A549 (cell line): ENCODE measurements around the gene ARHGEF38. TPM values are rescaled to one million over a fixed set of nuclear protein-coding genes. Genes with fewer than 3 reads are reported as not detected.

ENCODE experiments used
- ATAC-seq, 2 experiments: fragments of 200-7000 bp in 1 of 2; fragments of >200 bp in 1 of 2; cut with Nextera tagmentation in 1 of 2; cut with Tn5 transposase in 1 of 2; 3 replicates each; pipeline versions ENCODE4 v1.8.0 to v1.9.1; 2018 to 2020; ENCODE audit warnings: mild to moderate bottlenecking in 1 of 2, moderate library complexity in 1 of 2
- CTCF ChIA-PET: fragments of 300-600 bp; sonication (Branson Sonifier 250); formaldehyde crosslinking; extraction: SDS; loops from one replicate; lab custom pipeline; 2021; ENCODE audit warnings: antibody characterized with exemption, inconsistent platforms; lab: Yijun Ruan, JAX
- POLR2A ChIA-PET: fragments of 350-600 bp; formaldehyde crosslinking; extraction: SDS; loops from one replicate; lab custom pipeline; 2021; ENCODE audit warnings: antibody characterized with exemption, inconsistent platforms; lab: Yijun Ruan, JAX
- DNase-seq, 2 experiments: peaks; one replicate each; pipeline versions ENCODE4 v3.0.0 to v3.0.0-alpha.2; 2011 to 2016; ENCODE audit warnings: low read depth in 1 of 2, low spot score in 1 of 2
- FAIRE-seq: peaks from 2 replicates; lab custom pipeline; 2011; peaks lifted over from hg19 to GRCh38; lab: Jason Lieb, UNC
- H3K27ac ChIP-seq, 2 experiments: fragments of >200 bp; sonication (Bioruptor Twin); formaldehyde crosslinking; 3 replicates each; pipeline ENCODE4 v1.5.1; 2016 to 2017
- H3K4me1 ChIP-seq: fragments of >200 bp; sonication (Bioruptor Twin); formaldehyde crosslinking; 3 replicates; pipeline ENCODE4 v1.6.1; 2016
- H3K4me2 ChIP-seq: fragments of >200 bp; sonication (Bioruptor Twin); formaldehyde crosslinking; 3 replicates; pipeline ENCODE4 v1.6.1; 2016
- H3K4me3 ChIP-seq: fragments of >200 bp; sonication (Bioruptor Twin); formaldehyde crosslinking; 3 replicates; pipeline ENCODE4 v1.5.1; 2016
- H3K9me3 ChIP-seq: fragments of >200 bp; sonication (Bioruptor Twin); formaldehyde crosslinking; 3 replicates; pipeline ENCODE4 v1.6.1; 2016
- ATOH8 ChIP-seq: fragments of 250-450 bp; sonication (Bioruptor Pico); IDR thresholded peaks from 2 replicates; pipeline ENCODE4 v1.5.0; 2020; ENCODE audit warnings: low read depth, mild to moderate bottlenecking, moderate library complexity
- BCL3 ChIP-seq: fragments of >200 bp; sonication (Bioruptor Twin); formaldehyde crosslinking; IDR thresholded peaks from 3 replicates; pipeline ENCODE4 v1.6.1; 2016
- BHLHE40 ChIP-seq: IDR thresholded peaks from 2 replicates; pipeline ENCODE4 v1.6.1; 2012; ENCODE audit warnings: low read depth, low read length, inconsistent platforms
- CEBPB ChIP-seq, 2 experiments: fragments of >200 bp in 1 of 2; sonication (Bioruptor Twin) in 1 of 2; formaldehyde crosslinking in 1 of 2; IDR thresholded peaks; 2 replicates each; pipeline ENCODE4 v1.6.1; 2012 to 2016
- CHD2 ChIP-seq: fragments of 150-350 bp; IDR thresholded peaks from 2 replicates; pipeline ENCODE4 v1.6.1; 2014; ENCODE audit warnings: low read length; ENCODE audit not compliant: partially characterized antibody
- CHD4 ChIP-seq: fragments of 200-600 bp; sonication (generic); IDR thresholded peaks from 2 replicates; pipeline ENCODE4 v1.6.1; 2016; ENCODE audit warnings: antibody characterized with exemption, mild to moderate bottlenecking, borderline replicate concordance
- E2F6 ChIP-seq: IDR thresholded peaks from 2 replicates; pipeline ENCODE4 v1.6.1; 2012; ENCODE audit warnings: low read depth, borderline replicate concordance
- ELK1 ChIP-seq: fragments of 150-350 bp; IDR thresholded peaks from 2 replicates; pipeline ENCODE4 v1.6.1; 2014; ENCODE audit warnings: low read depth, mild to moderate bottlenecking, low read length
- FOSB ChIP-seq: fragments of 250-450 bp; sonication (Bioruptor Pico); IDR thresholded peaks from 2 replicates; pipeline ENCODE4 v1.5.0; 2020; ENCODE audit warnings: mild to moderate bottlenecking, moderate library complexity
- HEYL ChIP-seq: fragments of 250-450 bp; sonication (Bioruptor Pico); IDR thresholded peaks from 2 replicates; pipeline ENCODE4 v1.8.0; 2021; ENCODE audit warnings: mild to moderate bottlenecking, moderate library complexity
- HOXB5 ChIP-seq: fragments of 250-450 bp; sonication (Bioruptor Pico); IDR thresholded peaks from 2 replicates; pipeline ENCODE4 v1.5.0; 2020; ENCODE audit warnings: mild to moderate bottlenecking, moderate library complexity
- JUNB ChIP-seq: fragments of >200 bp; sonication (Bioruptor Twin); formaldehyde crosslinking; IDR thresholded peaks from 2 replicates; pipeline ENCODE4 v1.6.1; 2016
- KDM5A ChIP-seq: fragments of 200-600 bp; sonication (generic); IDR thresholded peaks from 2 replicates; pipeline ENCODE4 v1.6.1; 2016; ENCODE audit warnings: antibody characterized with exemption, mild to moderate bottlenecking
- MAFK ChIP-seq: fragments of 450-650 bp; IDR thresholded peaks from 2 replicates; pipeline ENCODE4 v1.6.1; 2014; ENCODE audit not compliant: partially characterized antibody
- NFE2L2 ChIP-seq: fragments of 150-350 bp; conservative IDR thresholded peaks from 2 replicates; pipeline ENCODE4 v1.6.1; 2014; ENCODE audit warnings: low read length
- NPAS2 ChIP-seq: fragments of 250-450 bp; sonication (Bioruptor Pico); IDR thresholded peaks from 2 replicates; pipeline ENCODE4 v1.8.0; 2022; ENCODE audit warnings: mild to moderate bottlenecking, moderate library complexity, borderline replicate concordance
- NR3C1 ChIP-seq: fragments of >200 bp; sonication (Bioruptor Twin); formaldehyde crosslinking; IDR thresholded peaks from 3 replicates; pipeline ENCODE4 v1.6.1; 2017
- PHF8 ChIP-seq: fragments of 200-600 bp; sonication (generic); IDR thresholded peaks from 2 replicates; pipeline ENCODE4 v1.6.1; 2016; ENCODE audit warnings: low read depth, mild to moderate bottlenecking, antibody characterized with exemption, moderate library complexity, borderline replicate concordance
- RAD21 ChIP-seq, 2 experiments: fragments of >200 bp in 1 of 2; sonication (Bioruptor Twin) in 1 of 2; formaldehyde crosslinking in 1 of 2; IDR thresholded peaks in 1 of 2; conservative IDR thresholded peaks in 1 of 2; 2 replicates in 1 of 2; 3 replicates in 1 of 2; pipeline ENCODE4 v1.6.1; 2012 to 2018; ENCODE audit warnings: inconsistent platforms in 1 of 2
- REST ChIP-seq: fragments of 200-600 bp; sonication (generic); IDR thresholded peaks from 2 replicates; pipeline ENCODE4 v1.6.1; 2016; ENCODE audit warnings: antibody characterized with exemption, mild to moderate bottlenecking, moderate library complexity
- SMC3 ChIP-seq: fragments of >200 bp; sonication (Bioruptor Twin); formaldehyde crosslinking; IDR thresholded peaks from 3 replicates; pipeline ENCODE4 v1.6.1; 2018; ENCODE audit warnings: inconsistent platforms
- TFCP2L1 ChIP-seq: fragments of 250-450 bp; sonication (Bioruptor Pico); IDR thresholded peaks from 2 replicates; pipeline ENCODE4 v1.5.0; 2021; ENCODE audit warnings: mild to moderate bottlenecking
- ZC3H11A ChIP-seq: fragments of 450-650 bp; IDR thresholded peaks from 2 replicates; pipeline ENCODE4 v1.6.1; 2014; ENCODE audit warnings: antibody characterized with exemption, mild to moderate bottlenecking
- ZNF302 ChIP-seq: fragments of 250-450 bp; sonication (Bioruptor Pico); IDR thresholded peaks from 2 replicates; pipeline ENCODE4 v1.9.0; 2021; ENCODE audit warnings: inconsistent platforms, mild to moderate bottlenecking, moderate library complexity
- WGBS: methylation state at CpG from one replicate; pipeline ENCODE4 v1.1.6; 2017; ENCODE audit errors: missing lambda C conversion rate; 5-methylcytosine and 5-hydroxymethylcytosine counted together
- polyA plus RNA-seq, 4 experiments: library from polyadenylated mRNA; depleted of rRNA in 3 of 4; stranded (reverse); fragments of >200 nt; fragmentation: RNase III in 1 of 4; extraction: RNeasy Plus Mini Kit Qiagen cat#74134 plus additional on column Dnase treatment in 1 of 4; gene quantifications; 2 replicates in 3 of 4; 3 replicates in 1 of 4; pipeline ENCODE4 v1.2.3, GENCODE V29; 2011 to 2017

Gene ARHGEF38
- polyA plus RNA-seq, 2 of the 4 experiments (the other 2 are of a cell fraction) = 0.05 TPM; not detected in 1

GRCh38 chr4:105587841-105588240, 35.4 kb downstream of the ARHGEF38 start (continued):
- TF ChIP-seq ELK1 = no peak
- TF ChIP-seq HEYL (CRISPR knock-in tag) = no peak
- no peak for TF ChIP-seq NR3C1
- no peak for TF ChIP-seq KDM5A
- TF ChIP-seq REST = no peak
- TF ChIP-seq NFE2L2 = no peak
- TF ChIP-seq BCL3 = no peak

GRCh38 chr4:105588252-105588651, 35.8 kb downstream of the ARHGEF38 start:
- WGBS = 85% methylated on average over 3 of the region's 3 CpGs
- ChIA-PET POLR2A (no interaction called here), CTCF (no interaction called here)
- Histone ChIP-seq H3K9me3 (no peaks in the 10 kb centered on the region), H3K4me3 (no peak overlapping the region), H3K27ac (no peak overlapping the region; a peak in 1 of 6 replicates), H3K4me1 (peaks cover 21% of the 10 kb centered on the region), H3K4me2 (no peak overlapping the region)
- DNase-seq (no peak), FAIRE-seq (no peak), ATAC-seq (no peak)
- TF ChIP-seq CHD2 (no peak), ZNF302 (CRISPR knock-in tag) (no peak), SMC3 (no peak), NPAS2 (no peak), BHLHE40 (no peak), CEBPB (IDR thresholded peaks at IDR 0.05) (no peak), TFCP2L1 (CRISPR knock-in tag) (no peak), MAFK (no peak), KDM5A (no peak), FOSB (CRISPR knock-in tag) (no peak), RAD21 (conservative IDR thresholded peaks at IDR 0.05 in 1 of 2, IDR thresholded peaks at IDR 0.05 in 1 of 2) (no peak), ATOH8 (CRISPR knock-in tag) (no peak), PHF8 (no peak), E2F6 (no peak), JUNB (no peak), CHD4 (no peak), HOXB5 (CRISPR knock-in tag) (no peak), ZC3H11A (no peak)
